Neural progenitor cell (in vitro differentiated cells): ENCODE results near the gene ACOXL.

Experiments
- CTCF ChIP-seq: fragments of 200-600 bp; sonication (generic); IDR thresholded peaks from 2 replicates; pipeline ENCODE4 v1.5.1; 2017; ENCODE audit warnings: antibody characterized with exemption, mild to moderate bottlenecking
- EZH2 ChIP-seq: fragments of 200-600 bp; sonication (generic); IDR thresholded peaks from 2 replicates; pipeline ENCODE4 v1.6.1; 2017; ENCODE audit warnings: antibody characterized with exemption, mild to moderate bottlenecking, moderate library complexity
- EZH2phosphoT487 ChIP-seq: fragments of 200-600 bp; sonication (generic); IDR thresholded peaks from 2 replicates; pipeline ENCODE4 v1.6.1; 2017; ENCODE audit warnings: antibody characterized with exemption

GRCh38 chr2:110823165-110823564 is 90.8 kb downstream of the ACOXL start:
- TF ChIP-seq CTCF (no peak), EZH2 (no peak), EZH2phosphoT487 (no peak)
